HG02763 (cell line): ENCODE data around the gene RIMBP2.

Source experiments
- ATAC-seq: cut with Tn5 transposase; IDR thresholded peaks from one replicate; pipeline ENCODE4 v1.9.1; 2021; ENCODE audit warnings: mild to moderate bottlenecking, moderate library complexity; ENCODE audit not compliant: unreplicated experiment

The RIMBP2 gene

DNA sequence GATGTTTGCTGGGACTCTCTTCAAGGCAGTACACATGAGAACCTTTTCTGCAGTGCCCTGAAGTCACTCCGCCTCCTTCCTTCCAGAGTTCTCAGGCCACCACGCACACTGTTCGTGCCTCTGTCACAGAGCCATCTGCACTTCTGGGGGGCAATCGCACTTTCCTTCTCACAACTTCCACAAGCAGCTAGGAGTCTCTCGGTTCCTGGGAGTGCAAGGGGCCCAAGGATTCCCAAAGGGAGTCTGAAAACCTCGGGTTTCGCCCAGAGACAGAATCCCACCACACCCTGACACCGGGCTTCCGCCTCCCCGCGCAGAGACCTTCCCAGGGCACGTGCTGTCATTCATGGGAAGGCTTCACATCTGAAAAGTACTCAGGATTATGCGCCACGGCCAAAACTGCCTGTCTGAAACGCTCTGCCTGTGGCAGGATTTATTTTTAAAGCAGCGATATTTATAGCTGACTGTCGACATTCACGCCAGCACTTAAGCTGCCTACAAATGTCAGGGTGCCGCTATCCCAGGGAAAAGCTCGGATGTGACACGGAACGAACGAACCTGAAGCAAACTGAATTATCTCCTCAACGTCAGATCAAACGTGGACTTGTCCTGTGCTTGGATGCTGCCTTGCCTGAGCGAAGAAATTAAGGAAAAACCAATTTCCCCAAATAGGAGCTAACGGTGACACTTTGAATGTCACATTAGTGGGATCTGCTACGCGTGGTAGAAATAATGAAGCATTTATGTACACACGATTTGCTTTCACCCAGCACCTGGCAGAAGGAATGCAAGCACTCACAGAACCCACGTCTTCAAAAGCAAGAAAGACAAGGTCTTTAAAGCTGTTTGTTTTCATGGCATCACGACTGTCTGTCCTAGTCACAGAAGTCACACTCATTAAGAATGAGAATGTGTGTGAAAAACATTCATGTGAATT, 224.4 kb downstream of the RIMBP2 start:
- ATAC-seq = no peak

DNA sequence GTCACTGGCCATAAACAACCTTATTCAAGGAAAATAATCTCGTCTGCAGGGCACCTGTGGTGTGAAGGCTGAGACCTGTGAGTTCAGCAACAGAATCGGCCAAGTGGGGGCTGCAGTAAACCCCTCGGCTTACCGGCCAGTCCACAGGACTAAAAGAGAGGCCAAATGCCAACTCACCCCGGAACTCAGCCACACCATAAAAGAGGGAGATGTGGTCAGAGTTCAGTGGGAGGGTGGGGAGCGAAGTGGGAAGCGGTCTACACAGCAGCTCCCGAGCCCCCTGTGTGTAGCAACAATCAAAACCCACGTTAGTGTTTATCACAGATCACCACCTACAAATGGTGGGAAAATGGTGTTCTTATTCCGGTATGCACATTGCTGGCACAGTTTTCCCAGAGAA, 225.4 kb downstream of the RIMBP2 start:
- ATAC-seq = no peak

DNA sequence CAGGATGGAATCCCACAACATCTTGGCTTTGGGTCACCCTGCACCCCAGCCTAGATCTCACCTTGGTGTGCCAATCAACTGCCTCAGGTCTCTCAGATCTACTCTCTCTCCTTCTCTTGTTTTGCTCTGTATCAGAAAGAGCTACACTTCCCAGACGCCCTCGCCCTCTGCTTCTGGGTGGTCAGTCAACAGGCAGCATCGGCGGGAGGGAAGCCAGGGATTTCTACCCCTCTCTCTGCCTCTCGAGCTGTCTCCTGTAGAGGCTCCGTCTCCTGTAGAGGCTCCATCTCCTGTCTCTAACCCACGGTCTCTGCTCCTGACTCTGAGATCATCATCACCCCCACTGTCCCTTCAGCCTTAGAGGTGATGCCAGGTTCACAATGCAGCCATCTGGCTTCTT, 226.8 kb downstream of the RIMBP2 start:
- ATAC-seq = no peak

DNA sequence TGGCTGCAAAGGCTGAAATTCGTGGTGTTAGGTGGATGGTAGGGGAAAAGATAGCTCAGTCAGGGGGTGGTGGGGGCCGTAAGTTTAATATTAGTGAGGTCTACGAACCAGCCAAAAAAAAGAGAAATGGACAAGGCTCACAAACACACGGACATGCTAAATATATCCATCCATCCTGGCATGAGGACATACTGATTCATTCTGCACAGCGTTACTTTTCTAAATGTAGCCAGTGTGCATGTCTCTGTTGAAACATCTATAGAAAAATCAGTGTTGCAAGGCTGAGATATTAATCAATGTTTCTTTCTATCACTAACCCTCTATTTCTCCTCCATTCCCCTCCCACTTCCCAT, 227.8 kb downstream of the RIMBP2 start:
- ATAC-seq = no peak

DNA sequence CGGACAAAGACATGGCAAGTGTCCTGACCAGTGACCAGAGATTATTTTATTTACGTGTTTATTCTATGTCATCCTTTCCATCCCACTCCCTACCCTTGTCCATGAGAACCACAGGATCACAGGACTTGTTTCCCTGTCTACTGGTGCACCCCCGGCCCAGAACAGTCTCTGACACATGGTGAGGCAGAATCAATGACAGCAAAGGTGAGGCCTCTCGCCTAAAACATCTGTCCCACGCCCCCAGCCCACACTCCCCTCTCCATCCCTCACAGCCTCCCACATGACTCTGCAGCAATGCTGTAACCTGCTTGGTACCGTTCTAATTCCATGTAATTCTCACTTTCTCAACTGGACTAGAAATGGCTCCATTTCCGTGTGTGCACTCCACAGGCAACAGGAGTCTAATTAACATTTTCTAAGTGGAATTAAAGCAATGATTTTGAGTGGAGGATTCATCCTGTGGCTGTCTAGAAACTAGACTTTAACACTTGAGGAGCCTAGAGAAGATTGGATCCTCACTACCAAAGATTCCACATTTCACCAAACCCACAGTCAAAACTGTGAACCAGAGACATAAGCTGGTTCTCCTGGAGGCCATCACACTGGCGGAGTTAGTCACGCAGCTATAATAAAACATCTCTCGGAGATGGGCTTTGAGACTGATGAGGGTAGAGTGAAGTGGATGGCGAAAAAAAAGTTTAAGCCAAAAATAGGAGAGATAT, 228.3 kb downstream of the RIMBP2 start:
- ATAC-seq = no peak

DNA sequence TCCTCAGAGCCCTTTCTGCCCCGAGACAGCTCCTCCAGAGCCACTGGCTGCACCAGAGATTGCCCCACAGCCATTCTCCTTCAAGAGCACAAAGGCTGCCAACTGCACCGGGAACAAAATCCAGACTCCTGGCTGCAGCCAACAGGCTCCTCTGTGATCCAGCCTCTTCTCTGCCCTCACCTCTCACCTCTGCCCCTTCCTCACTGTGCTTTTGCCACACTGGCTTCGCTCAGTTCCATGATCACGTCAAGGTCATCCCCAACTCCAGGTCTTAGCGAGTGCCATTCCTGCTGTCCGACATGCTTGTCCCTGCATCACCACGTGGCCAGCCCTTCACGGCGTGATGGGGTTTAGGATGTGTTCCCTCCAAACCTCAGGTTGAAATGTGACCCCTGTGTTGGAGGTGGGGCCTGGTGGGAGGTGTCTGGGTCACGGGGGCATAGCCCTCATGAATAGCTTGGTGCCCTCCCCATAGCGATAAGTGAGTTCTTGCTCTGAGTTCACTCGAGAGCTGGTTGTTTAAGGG, 229.1 kb downstream of the RIMBP2 start:
- ATAC-seq = no peak

DNA sequence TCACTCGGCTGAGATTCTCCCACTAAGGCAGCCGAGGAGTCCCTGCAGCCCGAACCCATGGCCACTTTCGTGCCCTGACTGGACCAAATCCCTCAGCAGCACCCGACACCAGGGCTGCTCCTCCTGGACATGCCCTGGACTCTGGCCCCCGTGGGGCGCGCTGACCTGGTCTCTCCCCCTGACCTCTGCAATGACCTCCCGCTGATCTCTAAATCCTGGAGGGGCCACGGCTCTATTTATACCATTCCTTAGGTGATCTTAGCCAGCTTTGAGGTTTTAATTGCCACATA, 230.0 kb downstream of the RIMBP2 start:
- no peak for ATAC-seq

DNA sequence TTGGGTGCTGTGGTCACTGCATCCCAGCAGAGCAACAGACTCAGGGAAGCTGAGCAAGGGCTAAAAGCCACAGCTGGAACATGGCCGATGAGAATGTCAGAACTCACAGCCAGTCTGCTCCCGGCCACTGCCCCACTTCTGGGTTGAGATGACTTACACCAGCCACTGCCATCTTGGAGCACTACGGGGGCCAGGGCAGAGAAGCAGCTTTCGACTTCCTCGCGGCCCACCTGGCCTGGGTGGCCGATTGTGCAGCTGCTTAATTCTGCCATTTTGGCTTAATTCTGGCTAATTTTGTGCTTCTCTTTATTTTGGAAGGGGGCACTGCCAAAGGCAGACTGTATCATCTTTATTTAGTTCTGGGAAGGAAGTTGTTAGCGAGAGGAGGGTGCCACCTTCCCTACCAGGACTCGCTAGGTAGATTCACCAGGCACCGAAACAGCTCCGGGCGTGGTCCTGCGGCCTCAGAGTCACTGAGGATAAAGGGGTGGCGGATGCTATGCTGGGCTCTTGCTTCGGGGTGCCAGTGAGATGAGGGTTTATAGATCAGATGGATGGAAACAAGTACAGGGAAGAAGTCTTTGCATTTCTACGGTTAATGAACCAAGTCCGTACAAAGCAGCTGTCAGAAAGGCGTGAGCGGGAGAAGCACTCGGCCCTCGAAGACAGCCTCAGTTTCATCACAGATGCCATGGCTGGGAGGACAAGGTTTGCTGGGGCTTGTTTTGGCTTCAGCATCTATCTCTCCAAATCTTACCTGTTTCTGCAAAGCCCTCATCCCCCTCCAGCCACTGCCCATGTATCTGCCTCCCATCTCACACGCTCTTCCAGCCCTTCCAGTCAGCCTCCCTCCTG, 230.6 kb downstream of the RIMBP2 start:
- ATAC-seq = no peak

DNA sequence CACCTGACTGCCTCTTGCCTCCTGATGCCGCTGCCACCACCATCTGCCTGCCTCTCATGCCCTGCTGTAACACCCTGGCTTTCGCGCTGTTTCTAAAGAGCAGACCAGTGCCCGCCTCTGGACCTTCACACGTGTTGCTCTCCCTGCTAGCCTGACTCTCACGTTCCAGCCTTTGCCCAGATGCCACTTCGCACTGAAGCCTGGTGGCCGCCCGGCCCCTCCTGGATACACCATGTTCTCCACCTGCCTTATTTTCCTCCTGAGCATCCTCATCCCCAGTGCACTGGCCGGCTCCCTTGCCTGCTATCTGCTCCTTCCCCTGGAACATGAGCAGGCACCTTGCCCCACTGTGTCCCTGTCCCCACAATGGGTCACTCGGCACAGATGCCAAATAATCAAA, 231.9 kb downstream of the RIMBP2 start:
- ATAC-seq = no peak

DNA sequence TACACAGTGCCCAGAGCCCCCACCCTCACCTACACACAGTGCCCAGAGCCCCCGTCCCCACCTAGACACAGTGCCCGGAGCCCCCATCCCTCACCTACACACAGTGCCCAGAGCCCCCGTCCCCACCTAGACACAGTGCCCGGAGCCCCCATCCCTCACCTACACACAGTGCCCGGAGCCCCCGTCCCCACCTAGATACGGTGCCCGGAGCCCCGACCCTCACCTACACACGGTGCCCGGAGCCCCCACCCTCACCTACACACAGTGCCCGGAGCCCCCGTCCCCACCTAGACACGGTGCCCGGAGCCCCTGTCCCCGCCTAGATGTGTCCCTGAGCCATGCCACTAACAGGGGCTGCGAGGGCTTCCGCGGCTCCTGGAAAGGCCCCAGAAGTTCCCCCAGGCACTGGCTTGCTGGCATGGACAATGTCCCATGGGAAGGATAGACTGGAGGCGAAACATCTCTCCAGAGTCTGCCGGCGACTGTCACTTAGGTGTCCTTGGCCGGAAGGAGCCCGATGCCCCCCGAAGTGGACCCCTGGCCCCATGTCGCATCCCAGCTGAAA, 232.4 kb downstream of the RIMBP2 start:
- ATAC-seq = no peak

DNA sequence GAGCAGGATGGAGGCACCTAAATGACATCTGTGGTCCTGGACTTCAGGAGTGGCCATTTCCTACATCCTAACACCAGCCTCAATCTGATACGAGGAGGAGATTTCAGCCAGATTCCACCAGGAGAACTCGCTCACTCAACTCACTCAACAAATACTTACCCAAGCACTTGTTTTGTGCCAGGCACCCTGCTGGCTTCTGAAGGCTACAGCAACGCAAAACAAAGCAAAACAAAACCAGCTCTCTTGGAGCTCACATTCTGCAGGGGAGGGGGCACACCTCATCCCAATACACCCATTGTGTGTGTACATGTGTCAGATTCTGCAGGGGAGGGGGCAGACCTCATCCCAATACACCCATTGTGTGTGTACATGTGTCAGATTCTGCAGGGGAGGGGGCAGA, 233.7 kb downstream of the RIMBP2 start:
- ATAC-seq = no peak

DNA sequence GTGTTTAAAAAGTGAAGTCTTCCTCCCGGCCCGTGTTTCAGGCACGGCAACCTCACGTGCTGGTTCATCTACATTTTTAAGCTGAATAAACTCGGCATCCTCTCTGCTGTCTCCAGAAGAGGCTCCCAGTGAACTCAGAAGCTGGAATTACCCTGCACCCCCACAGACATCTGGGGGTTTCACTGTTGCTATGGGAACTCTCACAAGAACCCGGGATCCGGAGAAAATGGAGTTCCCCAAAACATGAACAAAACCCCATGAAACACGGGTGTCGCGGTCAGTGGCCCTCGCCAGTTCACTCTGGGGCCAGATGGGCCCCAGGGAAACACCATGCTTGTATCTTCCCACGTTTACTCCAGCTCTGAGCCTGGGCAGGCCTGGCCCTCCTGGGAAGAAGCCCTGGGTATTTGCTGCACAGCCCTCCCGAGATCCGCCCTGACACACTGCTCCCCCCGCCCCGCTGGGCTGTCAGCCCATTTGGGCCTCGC, 234.7 kb downstream of the RIMBP2 start:
- no peak for ATAC-seq

DNA sequence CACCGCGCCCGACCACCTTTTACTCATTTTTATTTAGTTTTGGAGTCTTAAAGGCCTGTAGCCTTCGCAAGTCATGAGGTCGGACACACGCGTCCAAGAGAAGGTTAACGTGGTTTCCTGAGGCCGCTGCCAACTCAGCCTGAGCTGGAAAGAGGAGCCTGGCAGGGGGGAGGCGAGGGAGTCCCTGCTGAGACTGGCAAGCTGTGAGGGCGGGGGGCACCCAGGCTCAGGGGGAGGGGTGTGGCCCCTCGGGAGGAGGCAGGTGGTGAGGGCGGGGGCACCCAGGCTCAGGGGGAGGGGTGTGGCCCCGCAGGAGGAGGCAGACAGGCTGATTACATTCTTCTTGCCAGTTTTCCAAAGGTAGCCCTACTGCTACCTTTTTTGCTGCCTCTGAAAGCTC, 235.2 kb downstream of the RIMBP2 start:
- no peak for ATAC-seq

DNA sequence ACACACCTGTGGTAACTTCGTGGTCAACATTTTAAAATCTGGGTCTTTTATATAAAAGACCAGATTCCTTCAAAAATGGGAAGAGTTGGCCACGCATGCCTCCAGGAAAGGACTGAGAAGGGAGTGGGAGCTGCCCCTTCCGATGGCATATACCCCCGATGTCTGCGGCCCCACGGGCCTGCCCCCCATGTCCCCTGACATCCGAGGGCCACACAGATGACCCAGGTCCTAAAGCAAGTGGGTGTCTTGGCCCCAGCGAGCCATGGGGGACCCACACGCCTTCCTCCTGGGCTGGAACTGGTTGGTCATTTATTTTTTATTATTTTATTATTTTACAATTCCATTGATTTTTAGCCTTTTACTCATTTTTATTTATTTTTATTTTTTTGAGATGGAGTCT, 235.9 kb downstream of the RIMBP2 start:
- no peak for ATAC-seq

DNA sequence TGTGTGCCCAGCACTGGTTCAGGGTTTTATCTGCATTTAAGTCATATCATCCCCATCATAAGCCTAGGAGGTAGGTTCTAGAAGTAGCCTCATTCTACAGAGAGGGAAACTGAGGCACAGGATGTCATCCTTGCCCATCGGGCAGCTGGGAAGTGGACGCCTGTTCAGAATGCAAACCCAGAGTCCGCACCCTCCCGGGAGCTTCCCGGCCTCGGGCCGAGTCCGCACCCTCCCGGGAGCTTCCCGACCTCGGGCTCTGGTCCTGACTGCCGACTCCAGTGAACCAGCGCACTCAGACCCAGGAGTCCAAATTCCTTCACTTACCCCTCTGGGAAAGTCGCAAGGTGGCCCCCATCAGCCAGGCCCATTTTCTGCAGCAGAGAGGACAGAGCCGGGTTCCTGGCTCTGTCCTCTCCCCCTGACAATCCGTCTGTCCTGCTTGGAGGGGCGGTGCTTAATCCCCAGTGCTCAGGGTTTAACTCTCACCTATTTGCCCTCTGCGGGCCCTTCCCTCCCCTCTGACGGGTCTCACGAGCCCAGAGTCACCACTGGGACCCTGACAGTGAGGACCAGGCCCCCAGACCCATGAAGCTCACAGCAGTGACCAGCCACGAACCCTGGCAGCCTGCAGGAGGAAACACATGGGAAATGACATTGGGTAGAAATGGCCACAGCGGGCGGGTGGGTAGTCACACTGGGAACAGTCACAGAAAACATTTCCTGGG, 236.5 kb downstream of the RIMBP2 start:
- no peak for ATAC-seq

DNA sequence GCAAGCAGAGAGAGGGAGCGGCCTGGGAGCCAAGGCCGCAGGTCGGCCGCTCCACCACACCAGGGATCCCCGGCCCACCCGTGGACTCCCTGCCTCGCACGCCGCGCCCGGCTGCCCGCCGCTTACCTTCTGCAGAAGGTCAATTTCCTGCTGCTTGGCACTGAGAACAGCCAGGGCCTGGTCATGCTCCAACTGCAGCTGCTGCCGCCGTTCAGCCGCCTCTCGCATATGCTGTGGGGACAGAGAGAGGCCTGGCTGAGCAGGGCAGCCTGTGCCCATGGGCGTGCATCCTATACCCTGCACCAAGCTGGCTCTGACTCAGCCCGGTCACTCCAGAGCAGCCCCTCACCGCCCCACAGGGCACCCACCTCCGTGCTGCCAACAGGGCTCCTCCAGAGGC, 237.3 kb downstream of the RIMBP2 start:
- no peak for ATAC-seq

DNA sequence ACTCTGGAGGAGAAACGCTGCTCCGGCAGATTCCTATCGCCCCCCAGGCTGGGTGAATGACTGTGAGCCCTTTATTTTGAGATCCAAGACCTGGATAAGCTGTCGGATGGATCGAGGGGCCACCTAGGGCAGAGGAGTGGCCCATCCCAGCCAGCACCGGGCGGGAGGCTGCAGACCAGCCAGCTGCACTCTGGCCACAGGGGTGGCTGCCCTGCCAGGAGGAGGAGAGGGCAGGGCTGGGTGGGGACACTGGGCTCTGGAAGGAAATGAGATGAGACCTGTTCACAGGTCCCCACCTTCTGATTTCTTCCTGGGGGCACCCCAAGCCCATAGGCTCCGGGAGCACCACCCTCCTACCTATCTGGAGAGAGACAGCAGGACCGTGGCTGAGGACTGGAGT, 238.4 kb downstream of the RIMBP2 start:
- no peak for ATAC-seq

DNA sequence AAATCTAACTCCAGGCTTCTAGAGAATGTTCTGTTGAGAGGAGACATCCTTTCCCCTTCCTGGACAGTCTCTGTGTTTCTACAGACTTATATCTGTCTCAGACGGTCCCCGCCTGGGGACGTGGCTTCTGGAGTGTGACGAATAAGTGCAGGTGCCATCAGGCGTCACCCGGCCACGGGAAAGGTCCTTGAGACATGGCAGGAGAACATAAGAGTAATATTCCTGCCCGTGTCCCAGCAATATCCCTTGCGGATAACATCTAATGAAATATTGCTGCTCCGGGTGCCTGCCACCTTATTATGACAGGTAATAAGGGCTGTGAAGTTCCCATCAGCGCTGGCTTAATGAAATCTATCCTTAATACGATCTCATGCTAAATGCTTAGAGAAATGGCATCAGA, 238.8 kb downstream of the RIMBP2 start:
- no peak for ATAC-seq

DNA sequence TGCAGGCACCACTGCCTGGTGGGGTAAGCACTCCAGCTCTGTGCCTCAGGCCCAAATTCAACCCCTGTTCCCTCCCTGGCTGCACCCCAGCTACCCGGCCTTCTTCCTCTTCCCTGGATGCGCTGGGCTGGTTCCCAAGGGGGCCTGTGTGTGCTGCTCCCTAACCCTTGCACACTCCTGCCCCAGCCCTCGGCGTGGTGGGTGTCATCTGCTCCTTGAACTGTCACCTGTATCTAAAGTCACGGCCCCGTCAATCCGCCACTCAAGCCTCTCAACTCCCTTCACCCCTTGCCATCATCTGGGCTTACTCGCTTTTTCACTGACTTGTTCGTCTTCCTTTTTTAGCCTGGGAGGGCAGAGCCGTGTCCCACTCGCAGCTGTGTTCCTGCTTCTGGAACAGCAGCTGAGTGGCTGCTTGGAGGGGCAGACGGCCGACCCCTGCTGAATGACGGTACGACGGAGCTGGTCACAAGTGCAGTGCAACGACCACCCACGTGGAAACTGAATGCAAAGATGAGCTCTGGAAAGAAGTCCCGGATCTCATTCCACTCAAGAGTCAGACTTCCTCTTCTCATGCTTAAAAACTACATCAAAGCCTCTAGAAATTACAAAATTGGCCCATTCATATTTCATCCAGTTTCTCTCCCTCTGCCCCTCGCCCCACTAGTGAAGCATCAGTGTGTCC, 239.5 kb downstream of the RIMBP2 start:
- no peak for ATAC-seq
